ENCODE results near the gene MDN1. TPM values are rescaled to one million over a fixed set of nuclear protein-coding genes. Genes with fewer than 3 reads are reported as not detected.
"Not testable (repeated sequence)": the region's sequence is repeated elsewhere in the genome, so short reads cannot be mapped to it uniquely, and the experiment has no call there.

The MDN1 gene
- total RNA-seq, 1 experiment from 2014 or later, result 21.8 TPM

GRCh38 chr6:89828475-89828987 lies 8.9 kb upstream of the MDN1 start:
- DNase-seq (ENCODE audit: extremely low read depth, low read depth), result not testable (repeated sequence)

GRCh38 chr6:89826029-89826528 lies 6.5 kb upstream of the MDN1 start:
- DNase-seq (ENCODE audit: extremely low read depth, low read depth), result no peak

- no peak for DNase-seq (ENCODE audit: extremely low read depth, low read depth)
These were observed 638 bp downstream of the MDN1 start for GRCh38 chr6:89818977-89819335.

- DNase-seq (ENCODE audit: extremely low read depth, low read depth), result no peak
These were observed 2.1 kb downstream of the MDN1 start for GRCh38 chr6:89817481-89817880.

GRCh38 chr6:89813422-89813821 lies 6.2 kb downstream of the MDN1 start:
- DNase-seq (ENCODE audit: extremely low read depth, low read depth), result not testable (repeated sequence)

- no peak for DNase-seq (ENCODE audit: extremely low read depth, low read depth)
These were observed 12.0 kb downstream of the MDN1 start for GRCh38 chr6:89807581-89807980.

GRCh38 chr6:89805814-89806371 lies 13.7 kb downstream of the MDN1 start:
- no peak for DNase-seq (ENCODE audit: extremely low read depth, low read depth)

- no peak for DNase-seq (ENCODE audit: extremely low read depth, low read depth)
These were observed 16.3 kb downstream of the MDN1 start for GRCh38 chr6:89803271-89803670.

- no peak for DNase-seq (ENCODE audit: extremely low read depth, low read depth)
These were observed 19.8 kb downstream of the MDN1 start for GRCh38 chr6:89799756-89800155.

- no peak for DNase-seq (ENCODE audit: extremely low read depth, low read depth)
These were observed 20.5 kb downstream of the MDN1 start for GRCh38 chr6:89799096-89799495.

- no peak for DNase-seq (ENCODE audit: extremely low read depth, low read depth)
These were observed 22.3 kb downstream of the MDN1 start for GRCh38 chr6:89797317-89797716.

- no peak for DNase-seq (ENCODE audit: extremely low read depth, low read depth)
These were observed 25.3 kb downstream of the MDN1 start for GRCh38 chr6:89794324-89794723.

GRCh38 chr6:89793586-89793985 lies 26.0 kb downstream of the MDN1 start:
- DNase-seq (ENCODE audit: extremely low read depth, low read depth), result no peak

GRCh38 chr6:89792881-89793280 lies 26.7 kb downstream of the MDN1 start:
- DNase-seq (ENCODE audit: extremely low read depth, low read depth), result peak; percentile 12

- no peak for DNase-seq (ENCODE audit: extremely low read depth, low read depth)
These were observed 29.2 kb downstream of the MDN1 start for GRCh38 chr6:89790403-89790802.

- DNase-seq (ENCODE audit: extremely low read depth, low read depth), result no peak
These were observed 29.6 kb downstream of the MDN1 start for GRCh38 chr6:89789980-89790379.

GRCh38 chr6:89787660-89788328 lies 31.8 kb downstream of the MDN1 start:
- DNase-seq (ENCODE audit: extremely low read depth, low read depth), result no peak

- DNase-seq (ENCODE audit: extremely low read depth, low read depth), result no peak
These were observed 32.6 kb downstream of the MDN1 start for GRCh38 chr6:89786970-89787369.

GRCh38 chr6:89784838-89785237 lies 34.8 kb downstream of the MDN1 start:
- DNase-seq (ENCODE audit: extremely low read depth, low read depth), result no peak

GRCh38 chr6:89783293-89783692 lies 36.3 kb downstream of the MDN1 start:
- not testable (repeated sequence) for DNase-seq (ENCODE audit: extremely low read depth, low read depth)

GRCh38 chr6:89782222-89782621 lies 37.4 kb downstream of the MDN1 start:
- no peak for DNase-seq (ENCODE audit: extremely low read depth, low read depth)

Data from NCI-H460 (cell line).